Keratinocyte (primary cell): ENCODE results near the gene FGF11.

Experiments
- EZH2 ChIP-seq: IDR thresholded peaks from one replicate; pipeline ENCODE4 v1.6.1; 2012; ENCODE audit warnings: inconsistent platforms, mild to moderate bottlenecking, low read length, moderate library complexity
- TF ChIP-seq, protein P1 (sequence below), 3 experiments: IDR thresholded peaks in 1 of 3; conservative IDR thresholded peaks in 1 of 3; optimal IDR thresholded peaks in 1 of 3; 2 replicates in 2 of 3; 3 replicates in 1 of 3; pipeline versions ENCODE3 to v1.5.1; 2011; ENCODE audit warnings: low read length in 3 of 3, mild to moderate bottlenecking in 3 of 3, moderate library complexity in 2 of 3, control low read depth in 1 of 3, inconsistent platforms in 1 of 3; ENCODE audit not compliant: insufficient read depth in 2 of 3; ENCODE audit errors: extremely low read depth in 1 of 3

- TF ChIP-seq, protein P1, sequence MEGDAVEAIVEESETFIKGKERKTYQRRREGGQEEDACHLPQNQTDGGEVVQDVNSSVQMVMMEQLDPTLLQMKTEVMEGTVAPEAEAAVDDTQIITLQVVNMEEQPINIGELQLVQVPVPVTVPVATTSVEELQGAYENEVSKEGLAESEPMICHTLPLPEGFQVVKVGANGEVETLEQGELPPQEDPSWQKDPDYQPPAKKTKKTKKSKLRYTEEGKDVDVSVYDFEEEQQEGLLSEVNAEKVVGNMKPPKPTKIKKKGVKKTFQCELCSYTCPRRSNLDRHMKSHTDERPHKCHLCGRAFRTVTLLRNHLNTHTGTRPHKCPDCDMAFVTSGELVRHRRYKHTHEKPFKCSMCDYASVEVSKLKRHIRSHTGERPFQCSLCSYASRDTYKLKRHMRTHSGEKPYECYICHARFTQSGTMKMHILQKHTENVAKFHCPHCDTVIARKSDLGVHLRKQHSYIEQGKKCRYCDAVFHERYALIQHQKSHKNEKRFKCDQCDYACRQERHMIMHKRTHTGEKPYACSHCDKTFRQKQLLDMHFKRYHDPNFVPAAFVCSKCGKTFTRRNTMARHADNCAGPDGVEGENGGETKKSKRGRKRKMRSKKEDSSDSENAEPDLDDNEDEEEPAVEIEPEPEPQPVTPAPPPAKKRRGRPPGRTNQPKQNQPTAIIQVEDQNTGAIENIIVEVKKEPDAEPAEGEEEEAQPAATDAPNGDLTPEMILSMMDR (optimal IDR thresholded peaks at IDR 0.05 in 1 of 3, IDR thresholded peaks at IDR 0.05 in 1 of 3, conservative IDR thresholded peaks at IDR 0.05 in 1 of 3; ENCODE audit: extremely low read depth in 1 of 3, insufficient read depth in 2 of 3, low read length in 3 of 3), result peak; percentile 21 to 41 (median 21)
- TF ChIP-seq EZH2, result no peak
These were observed 3.4 kb upstream of the FGF11 start for GRCh38 chr17:7435676-7436555.
